Activated CD4-positive, alpha-beta T cell treated with anti-CD3 and anti-CD28 coated beads for 48 hours (primary cell): ENCODE results near the gene COX6A2.

Experiments
- DNase-seq: peaks from one replicate; pipeline ENCODE4 v3.0.0-alpha.2; 2020

Gene COX6A2

GRCh38 chr16:31428279-31428597, at the start of gene COX6A2:
Gene COX6A2, minus strand, starts transcription at chr16:31428360. Its CDS starts 35 bp downstream, at chr16:31428325.
- DNase-seq, result no peak

DNA sequence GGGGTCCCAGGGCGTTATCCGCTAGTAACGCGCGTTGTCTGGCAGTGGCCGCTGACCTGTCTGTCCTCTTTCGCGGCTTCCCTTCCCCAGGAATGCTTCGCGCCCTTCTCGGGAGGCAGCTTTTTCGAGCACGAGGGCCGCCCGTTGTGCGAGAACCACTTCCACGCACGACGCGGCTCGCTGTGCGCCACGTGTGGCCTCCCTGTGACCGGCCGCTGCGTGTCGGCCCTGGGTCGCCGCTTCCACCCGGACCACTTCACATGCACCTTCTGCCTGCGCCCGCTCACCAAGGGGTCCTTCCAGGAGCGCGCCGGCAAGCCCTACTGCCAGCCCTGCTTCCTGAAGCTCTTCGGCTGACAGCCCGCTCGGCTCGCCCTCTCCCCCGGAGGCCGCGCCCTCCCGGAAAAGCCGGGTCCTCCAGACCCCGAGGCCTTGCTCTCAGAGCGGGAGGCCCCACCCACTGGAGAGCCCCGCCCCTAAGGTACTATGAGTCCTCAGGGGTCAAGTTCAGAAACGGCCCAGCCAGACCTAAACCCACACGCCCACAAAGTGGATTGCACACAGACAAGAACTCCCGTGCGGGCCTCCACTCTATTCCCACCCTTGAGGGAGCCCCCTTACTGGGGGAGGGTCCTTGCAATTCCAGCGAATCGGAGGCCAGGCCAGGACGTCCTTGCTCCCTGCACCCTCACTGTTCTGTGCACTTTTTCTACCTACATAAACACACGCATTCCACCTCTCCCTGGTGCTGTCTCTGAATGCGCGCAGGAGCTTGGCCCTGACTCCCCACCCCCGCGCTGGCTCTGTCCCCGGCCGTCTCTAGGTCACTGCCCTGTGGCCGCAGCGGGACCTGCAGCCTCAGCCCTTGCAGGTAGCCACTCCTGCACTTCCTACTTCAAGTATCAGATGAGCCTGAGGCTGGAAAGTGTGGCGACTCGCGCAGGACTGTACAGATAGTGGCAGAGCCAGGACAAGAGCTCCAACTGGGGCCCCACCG, 49.4 kb upstream of the COX6A2 start:
- peak; percentile 48 for DNase-seq

DNA sequence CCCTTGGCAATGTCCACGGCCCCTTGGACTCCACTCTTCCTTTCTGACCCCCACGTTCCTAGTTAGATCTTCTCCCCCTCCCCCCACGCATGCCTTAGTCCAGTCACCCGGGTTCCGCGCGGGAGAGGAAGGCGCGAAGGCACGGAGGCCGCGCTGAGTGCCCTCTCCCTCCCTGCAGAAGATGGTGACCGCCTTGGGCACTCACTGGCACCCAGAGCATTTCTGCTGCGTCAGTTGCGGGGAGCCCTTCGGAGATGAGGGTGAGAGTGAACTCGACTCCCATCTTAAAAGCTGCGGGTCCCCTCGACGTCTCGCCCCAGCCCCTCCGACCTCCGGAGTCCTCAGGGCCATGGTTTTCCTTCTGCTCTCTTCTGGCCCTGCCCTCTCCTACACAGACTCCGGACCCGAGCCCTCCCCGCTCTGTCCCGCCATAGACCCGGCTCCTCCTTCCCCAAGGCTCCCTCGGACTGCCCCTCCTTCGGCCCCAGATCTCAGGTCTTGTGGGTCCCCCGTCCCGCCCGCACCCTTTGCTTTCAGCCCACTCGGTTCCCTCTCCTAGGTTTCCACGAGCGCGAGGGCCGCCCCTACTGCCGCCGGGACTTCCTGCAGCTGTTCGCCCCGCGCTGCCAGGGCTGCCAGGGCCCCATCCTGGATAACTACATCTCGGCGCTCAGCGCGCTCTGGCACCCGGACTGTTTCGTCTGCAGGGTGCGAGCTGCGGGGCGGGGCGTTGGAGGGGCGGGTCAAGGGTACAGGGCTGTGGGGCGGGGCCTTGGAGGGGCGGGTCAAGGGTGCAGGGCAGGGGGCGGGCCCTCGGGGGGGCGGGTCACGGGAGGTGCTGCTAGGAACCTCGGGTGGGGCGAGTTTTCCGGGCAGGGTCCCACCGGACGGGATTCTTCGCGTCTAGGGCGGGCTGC, 48.4 kb upstream of the COX6A2 start:
- peak; percentile 92 for DNase-seq

DNA sequence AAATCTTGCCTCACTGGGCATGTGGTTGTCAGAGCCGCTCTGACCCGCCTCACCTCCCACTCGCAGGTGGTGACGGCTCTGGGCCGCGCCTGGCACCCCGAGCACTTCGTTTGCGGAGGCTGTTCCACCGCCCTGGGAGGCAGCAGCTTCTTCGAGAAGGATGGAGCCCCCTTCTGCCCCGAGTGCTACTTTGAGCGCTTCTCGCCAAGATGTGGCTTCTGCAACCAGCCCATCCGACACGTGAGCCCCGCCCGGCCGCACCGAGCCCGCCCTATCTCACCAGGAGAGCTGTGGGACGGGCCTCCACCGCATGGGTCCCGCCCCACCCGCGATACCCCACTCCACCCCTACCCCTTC, 47.8 kb upstream of the COX6A2 start:
- no peak for DNase-seq

- DNase-seq, result no peak
Measured at GRCh38 chr16:31474773-31475738, 46.9 kb upstream of the COX6A2 start.

DNA sequence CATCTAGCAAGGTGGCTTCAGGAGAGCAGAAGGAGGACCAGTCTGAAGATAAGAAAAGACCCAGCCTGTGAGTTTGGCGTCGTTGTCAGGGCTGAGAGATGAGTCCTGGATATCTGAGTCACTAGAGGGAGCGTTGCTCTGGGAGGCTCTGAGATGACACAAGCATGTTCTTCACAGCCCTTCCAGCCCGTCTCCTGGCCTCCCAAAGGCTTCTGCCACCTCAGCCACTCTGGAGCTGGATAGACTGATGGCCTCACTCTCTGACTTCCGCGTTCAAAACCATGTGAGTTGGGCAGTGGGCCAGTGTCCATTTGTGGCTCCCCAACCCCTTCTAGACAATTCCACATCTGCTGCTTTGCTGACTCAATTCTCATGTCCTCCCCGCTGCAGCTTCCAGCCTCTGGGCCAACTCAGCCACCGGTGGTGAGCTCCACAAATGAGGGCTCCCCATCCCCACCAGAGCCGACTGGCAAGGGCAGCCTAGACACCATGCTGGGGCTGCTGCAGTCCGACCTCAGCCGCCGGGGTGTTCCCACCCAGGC, 46.1 kb upstream of the COX6A2 start:
- no peak for DNase-seq

DNA sequence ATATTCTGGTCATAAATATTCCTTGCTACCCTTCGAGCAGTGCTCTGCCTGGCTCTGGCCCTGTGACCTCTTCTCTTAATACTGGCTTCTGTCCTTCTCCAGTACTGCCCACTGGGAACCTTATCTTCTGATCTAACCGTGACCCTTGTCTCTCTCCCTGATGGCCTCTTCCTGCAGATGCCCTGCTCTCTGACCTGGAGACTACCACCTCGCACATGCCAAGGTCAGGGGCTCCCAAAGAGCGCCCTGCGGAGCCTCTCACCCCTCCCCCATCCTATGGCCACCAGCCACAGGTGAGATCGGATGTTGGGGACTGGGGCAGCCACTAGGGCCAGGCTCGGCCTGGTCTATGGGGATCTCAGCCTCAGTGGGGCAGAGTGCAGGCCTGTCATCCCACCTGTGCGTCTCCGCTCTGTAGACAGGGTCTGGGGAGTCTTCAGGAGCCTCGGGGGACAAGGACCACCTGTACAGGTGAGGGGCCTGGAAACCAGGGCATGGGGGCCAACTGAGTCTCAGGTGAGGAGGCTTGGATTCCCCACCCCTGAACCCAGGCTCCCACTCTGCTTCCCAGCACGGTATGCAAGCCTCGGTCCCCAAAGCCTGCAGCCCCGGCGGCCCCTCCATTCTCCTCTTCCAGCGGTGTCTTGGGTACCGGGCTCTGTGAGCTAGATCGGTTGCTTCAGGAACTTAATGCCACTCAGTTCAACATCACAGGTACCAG, 45.3 kb upstream of the COX6A2 start:
- DNase-seq, result no peak

- DNase-seq, result peak; percentile 75
Measured at GRCh38 chr16:31472709-31473203, 44.6 kb upstream of the COX6A2 start.

DNA sequence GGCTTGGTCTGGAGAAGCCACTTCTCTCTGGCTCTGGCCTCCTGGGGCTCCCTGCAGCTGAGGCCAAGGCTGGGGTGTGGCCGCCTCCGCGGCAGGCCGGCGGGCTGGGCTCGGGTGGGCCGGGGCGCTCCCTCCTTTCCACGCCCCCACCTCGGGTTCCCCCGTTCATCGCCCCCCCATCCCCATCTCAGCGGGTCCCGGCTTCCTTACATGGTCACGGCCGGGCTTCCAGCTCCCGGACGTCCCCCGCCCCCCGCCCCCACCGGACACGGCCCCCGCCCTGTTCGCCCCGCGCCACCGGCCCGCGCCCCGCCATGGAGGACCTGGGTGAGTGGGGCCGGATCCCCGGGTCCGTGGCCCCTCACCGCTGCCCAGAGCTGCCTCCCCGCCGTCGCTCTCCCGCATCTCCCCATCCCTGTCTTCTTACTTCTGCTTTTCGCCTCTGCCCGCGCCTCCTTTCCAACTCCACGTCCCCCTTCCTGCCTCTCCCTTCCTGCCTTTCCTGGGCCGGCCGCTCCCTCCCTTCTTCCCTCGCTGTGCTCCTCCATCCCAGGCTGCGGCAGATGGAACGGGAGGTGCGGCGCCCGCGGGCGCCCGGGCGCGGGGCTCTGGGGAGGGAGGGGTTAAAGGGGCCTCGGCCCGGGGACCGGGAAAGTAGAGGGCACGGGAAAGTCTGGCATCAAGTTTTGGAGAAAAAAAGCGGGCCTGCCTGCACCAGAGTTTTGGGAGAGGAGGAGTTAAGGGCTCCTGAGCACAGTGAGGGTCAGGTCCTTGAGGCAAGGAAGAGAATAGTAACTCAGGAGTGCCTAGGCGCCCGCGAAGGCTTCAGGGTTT, 43.9 kb upstream of the COX6A2 start, which contains the start of gene TGFB1I1:
Gene TGFB1I1, plus strand, starts transcription at position 278 of the 834 bp plus-strand sequence. Its CDS starts 37 bp downstream, at position 315.
- no peak for DNase-seq

GRCh38 chr16:31471241-31471874, 43.2 kb upstream of the COX6A2 start:
- DNase-seq, result no peak

DNA sequence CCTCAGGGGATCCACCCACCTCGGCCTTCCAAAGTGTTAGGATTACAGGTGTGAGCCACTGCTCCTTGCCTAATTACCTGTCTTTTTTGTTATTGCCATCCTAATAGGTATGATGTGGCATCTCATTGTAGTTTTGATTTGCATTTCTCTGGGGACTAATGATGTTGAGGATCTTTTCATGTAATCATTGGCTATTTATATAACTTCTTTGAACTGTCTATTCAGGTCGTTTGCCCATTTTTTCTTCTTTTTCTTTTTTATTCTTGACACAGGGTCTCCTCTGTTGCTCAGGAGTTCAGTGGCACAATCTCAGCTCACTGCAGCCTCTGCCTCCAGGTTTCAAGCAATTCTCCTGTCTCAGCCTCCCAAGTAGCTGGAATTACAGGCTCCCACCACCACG, 42.5 kb upstream of the COX6A2 start:
- DNase-seq, result no peak

GRCh38 chr16:31467858-31468257, 39.7 kb upstream of the COX6A2 start:
- no peak for DNase-seq

- DNase-seq, result no peak
Measured at GRCh38 chr16:31467151-31467773, 39.1 kb upstream of the COX6A2 start.

DNA sequence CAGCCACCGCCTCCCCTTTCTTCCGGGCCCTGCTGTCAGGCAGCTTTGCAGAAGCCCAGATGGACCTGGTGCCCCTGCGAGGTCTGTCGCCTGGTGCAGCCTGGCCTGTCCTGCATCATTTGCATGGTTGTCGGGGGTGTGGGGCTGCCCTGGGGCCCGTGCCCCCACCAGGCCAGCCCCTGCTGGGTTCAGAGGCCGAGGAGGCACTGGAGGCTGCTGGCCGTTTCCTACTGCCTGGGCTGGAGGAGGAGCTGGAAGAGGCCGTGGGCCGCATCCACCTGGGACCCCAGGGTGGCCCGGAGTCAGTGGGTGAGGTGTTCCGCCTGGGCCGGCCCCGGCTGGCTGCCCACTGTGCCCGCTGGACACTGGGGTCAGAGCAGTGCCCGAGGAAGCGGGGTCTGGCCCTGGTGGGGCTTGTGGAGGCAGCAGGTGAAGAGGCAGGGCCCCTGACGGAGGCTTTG, 38.3 kb upstream of the COX6A2 start:
- DNase-seq, result no peak

GRCh38 chr16:31465788-31466370, 37.7 kb upstream of the COX6A2 start:
- no peak for DNase-seq

DNA sequence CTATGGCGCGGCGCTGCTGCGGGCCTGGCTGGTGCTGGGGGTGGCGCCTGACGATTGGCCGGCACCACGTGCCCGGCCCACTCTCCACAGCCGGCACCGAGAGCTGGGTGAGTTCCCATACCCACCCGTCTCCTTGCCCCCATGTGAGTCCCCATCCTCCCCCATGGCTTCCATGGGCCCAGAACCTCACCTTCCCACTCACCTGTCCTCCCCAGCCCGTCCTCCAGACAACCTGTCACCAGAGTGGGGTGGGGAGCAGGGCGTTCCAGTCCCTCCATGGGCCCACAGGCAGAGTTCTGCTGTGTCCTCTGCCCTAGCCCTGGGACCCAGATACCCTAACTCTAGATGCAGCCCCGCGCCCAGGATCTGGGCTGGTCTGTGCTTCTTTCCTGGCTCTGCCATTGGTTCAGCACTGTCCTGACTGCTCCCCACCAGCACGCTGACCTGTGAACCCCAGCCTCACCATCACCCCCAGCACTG, 36.7 kb upstream of the COX6A2 start:
- DNase-seq, result no peak

GRCh38 chr16:31464348-31464769, 36.2 kb upstream of the COX6A2 start:
- DNase-seq, result no peak
